ENCODE results near the gene PHF14.
"Not testable (repeated sequence)": the region's sequence is repeated elsewhere in the genome, so short reads cannot be mapped to it uniquely, and the experiment has no call there.

The PHF14 gene

DNA sequence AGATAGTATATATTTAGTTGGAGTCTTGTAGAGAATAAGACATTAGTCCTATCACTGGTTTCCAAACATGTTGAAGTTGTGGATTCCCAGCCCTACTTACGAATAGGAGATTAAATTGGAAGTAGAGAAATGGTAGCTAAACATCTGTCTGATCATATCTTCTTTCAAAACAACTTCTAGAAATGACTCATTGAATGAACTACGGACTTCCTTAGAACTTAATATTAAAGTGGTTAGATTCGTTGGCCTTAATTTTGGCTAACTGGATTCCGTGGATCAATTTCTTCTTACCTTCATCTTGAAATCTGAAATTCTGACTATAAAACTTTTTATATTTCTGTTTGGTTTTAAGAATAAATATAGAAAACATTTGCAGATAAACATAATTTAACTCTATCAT is 3.4 kb downstream of the PHF14 start:
- no peak for DNase-seq

DNA sequence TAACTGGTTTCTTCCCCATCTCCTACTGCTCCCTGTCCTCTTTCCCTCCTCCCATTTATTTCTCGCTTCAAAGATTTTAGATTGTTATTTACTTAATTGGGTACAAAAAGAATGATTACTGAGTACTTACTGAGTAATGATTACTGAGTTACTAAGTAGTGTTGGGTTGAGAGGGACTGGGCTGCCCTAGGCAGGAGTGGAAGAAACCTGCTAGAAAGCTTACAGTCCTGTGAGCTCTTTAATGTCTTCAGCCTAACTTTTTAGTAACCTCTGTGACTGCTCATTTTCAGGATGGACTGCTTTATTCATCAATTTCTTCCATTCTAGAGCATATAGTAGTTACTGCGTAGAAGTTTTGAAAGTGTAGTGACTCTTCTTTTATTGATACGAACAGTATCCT is 7.6 kb downstream of the PHF14 start:
- DNase-seq: no peak

DNA sequence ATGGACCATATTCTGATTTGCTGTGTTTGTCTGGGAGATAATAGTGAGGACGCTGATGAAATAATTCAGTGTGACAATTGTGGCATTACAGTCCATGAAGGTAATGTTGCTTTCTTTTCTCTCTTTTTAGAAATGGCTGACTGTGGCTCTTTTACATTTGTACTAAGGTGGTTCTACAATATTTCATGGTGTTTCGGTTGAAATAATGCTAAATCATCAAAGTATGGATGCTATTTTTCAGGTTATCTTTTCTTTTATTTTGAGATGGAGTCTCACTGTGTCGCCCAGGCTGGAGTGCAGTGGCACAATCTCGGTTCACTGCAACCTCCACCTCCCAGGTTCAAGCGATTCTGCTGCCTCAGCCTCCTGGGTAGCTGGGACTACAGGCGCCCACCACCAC is 17.1 kb downstream of the PHF14 start:
- not testable (repeated sequence) for DNase-seq

DNA sequence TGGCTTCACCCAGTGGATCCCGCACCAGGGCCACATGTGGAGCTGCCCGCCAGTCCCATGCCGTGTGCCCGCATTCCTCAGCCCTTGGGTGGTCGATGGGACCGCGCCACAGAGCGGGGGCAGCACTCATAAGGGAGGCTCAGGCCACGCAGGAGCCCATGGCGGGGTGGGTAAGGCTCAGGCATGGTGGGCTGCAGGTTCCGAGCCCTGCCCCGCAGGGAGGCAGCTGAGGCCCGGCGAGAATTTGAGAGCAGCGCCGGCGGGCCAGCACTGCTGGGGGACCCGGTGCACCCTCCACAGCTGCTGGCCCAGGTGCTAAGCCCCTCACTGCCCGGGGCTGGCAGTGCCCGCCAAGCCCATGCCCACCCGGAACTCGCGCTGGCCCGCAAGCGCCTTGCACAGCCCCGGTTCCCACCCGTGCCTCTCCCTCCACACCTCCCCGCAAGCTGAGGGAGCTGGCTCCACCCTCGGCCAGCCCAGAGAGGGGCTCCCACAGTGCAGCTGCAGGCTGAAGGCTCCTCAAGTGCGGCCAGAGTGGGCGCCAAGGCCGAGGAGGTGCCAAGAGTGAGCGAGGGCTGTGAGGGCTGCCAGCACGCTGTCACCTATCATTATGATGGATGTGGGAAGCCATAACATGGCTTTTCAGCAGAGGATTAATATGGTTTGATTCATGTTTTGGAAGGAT is 22.0 kb downstream of the PHF14 start:
- DNase-seq: not testable (repeated sequence)

- DNase-seq: no peak
Observed at GRCh38 chr7:10998996-10999757, 25.5 kb downstream of the PHF14 start.

DNA sequence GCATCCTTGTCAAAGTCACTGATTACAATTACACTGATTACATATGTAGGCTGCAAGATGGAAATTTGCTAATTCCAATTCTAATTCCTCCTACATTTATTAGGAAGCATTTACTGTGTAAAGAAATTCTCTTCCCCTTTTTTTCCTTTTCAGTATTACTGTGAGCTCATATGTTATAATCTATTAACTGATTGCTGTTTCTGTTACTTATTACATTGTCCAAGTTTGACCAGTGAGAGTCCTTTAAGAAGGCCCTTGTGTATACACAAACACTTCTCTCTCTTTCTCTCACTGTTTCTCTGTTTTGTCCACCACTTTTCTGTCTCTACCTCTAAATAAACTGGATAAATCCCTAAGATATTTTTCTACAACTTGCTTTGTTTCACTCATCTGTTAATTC is 31.5 kb downstream of the PHF14 start:
- DNase-seq: no peak

- DNase-seq: no peak
Observed at GRCh38 chr7:11006291-11006690, 32.6 kb downstream of the PHF14 start.

GRCh38 chr7:11009631-11010030 is 36.0 kb downstream of the PHF14 start:
- no peak for DNase-seq

- DNase-seq: no peak
Observed at GRCh38 chr7:11021468-11021867, 47.8 kb downstream of the PHF14 start.

- DNase-seq: peak in 1 of 3 experiments; percentile 49
Observed at GRCh38 chr7:11026452-11027359, 53.0 kb downstream of the PHF14 start.

DNA sequence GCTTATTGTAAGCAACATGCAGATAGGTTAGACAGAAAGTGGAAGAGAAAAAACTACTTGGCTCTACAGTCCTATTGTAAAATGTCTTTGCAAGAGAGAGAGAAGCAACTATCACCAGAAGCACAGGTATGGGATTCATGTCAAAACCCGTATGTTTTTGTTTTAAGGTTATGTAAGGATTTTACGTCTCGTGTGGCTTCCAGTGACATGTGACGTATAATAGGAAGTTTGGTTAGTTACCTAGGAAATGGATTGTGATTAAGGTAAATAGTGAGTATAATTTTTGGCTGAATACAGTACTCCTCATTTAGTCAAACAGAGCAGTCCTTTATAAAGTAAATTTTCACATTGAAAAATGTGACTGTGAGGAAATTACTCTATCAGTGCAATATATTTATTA is 62.0 kb downstream of the PHF14 start:
- no peak for DNase-seq

GRCh38 chr7:11039974-11040373 is 66.3 kb downstream of the PHF14 start:
- no peak for DNase-seq

- no peak for DNase-seq
Observed at GRCh38 chr7:11054033-11054432, 80.4 kb downstream of the PHF14 start.

GRCh38 chr7:11060893-11061292 is 87.2 kb downstream of the PHF14 start:
- no peak for DNase-seq

GRCh38 chr7:11062110-11062509 is 88.4 kb downstream of the PHF14 start:
- no peak for DNase-seq

DNA sequence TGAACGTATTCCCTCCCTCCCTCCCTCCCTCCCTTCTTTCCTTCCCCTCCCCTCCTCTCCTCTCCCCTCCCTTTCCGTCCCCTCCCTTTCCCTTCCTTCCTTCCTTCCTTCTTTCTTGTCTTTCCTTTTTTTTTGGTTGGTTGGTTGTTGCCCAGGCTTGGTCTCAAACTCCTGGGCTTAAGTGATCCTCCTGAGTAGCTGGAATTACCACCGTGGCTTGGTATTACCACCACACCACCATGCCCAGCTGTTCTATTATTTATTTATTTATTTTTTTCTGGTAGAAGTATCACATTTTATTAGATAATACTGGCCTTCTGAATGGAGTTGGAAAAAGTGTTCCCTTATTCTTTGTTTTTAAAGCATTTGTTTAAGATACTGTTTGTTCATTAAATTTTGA is 95.9 kb downstream of the PHF14 start:
- no peak for DNase-seq

GRCh38 chr7:11077816-11078215 is 104.1 kb downstream of the PHF14 start:
- DNase-seq: no peak

DNA sequence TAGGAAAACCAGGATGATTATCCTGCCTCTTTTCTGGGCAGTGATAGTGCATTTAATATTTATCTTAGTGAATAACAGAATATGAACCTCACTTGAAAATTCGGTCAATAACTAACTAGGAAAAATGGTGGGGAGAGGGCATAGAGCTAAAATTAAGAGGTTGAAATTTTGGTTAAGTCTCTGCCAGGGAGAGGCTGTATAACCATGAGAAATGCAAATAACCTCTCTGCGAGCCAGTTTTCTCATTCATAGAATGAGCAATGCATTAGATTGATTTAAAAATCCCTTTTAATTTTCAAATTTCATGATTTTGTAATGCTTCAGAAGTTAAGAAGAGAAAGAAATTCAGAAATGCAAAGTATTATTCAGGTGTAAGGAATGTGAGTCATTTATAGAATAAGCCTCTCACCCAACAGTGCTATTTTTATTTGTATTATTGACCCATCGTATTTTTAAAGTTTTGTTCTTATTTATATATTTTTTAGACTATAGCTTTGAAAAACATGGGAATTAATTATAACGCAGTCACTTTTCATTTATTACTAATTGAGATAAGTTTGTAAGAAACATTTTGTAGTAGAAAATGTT is 104.7 kb downstream of the PHF14 start:
- no peak for DNase-seq

DNA sequence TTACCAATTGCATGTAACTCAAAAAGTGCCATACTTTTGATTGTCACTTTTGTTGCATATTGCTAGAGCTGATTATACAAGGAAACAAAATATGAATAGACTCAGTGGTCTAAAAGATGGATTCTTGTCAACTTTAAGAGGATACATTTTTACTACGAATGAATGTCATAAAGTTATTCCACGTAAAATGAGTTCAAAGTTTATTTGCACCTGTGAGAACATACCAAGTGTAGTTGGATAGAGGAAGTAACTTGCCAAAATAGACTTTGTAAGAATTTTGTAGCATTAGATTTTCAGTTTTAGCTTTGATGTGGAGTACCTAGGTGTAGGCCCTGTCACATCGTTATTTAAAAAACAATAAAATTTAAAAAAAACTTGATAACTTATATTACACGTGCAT is 106.2 kb downstream of the PHF14 start:
- no peak for DNase-seq

- no peak for DNase-seq
Observed at GRCh38 chr7:11082121-11082520, 108.4 kb downstream of the PHF14 start.

DNA sequence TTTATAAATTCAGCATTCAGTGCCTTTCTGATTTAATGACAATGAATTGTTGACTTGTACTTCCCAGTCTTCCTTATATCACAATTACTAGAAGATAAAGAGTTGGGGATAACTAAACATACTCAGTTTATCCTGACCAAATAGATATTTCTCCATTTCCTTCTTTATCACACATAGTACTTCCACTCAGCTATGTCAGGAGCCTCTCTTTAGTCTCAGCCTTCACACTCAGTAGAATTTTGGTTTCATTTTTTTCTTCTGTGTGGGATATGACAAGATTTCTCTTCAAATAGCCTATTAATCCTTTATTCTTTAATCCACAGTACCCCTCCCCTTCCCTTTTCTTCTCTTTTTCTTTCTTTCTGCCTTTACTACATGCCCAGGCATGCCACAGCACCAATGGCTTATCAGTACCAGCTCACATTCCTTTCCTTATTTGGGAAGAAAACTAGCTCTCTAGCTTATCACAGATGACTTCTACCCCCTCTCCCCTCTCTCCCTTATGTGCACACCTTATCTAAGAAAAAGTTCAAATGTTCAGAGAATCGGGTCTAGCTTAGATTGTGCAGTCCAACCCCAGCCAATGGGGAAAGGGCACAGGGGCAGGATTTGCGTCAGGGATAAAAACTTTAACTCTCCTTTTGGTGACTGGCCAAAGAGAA is 109.0 kb downstream of the PHF14 start:
- no peak for DNase-seq

- DNase-seq: no peak
Observed at GRCh38 chr7:11083214-11083568, 109.5 kb downstream of the PHF14 start.

DNA sequence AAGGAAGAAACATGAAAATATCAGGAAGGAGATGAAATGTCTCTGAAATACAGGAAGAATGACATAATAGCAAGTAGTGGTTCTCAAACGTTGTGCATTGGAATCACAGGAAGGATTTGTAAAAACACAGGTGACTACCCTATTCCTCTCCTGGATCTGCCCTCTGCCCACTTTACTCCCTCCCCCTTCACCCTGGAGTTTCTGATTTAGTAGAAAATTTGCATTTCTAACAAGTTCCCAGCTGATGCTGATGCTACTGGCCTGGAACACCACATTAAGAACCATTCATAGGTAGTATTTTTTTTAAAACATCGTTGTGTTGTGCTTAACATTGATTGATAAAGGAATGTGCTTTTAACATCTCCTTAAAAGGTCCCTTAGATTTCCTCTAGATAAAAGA is 130.9 kb downstream of the PHF14 start:
- no peak for DNase-seq
